HepG2 (cell line): ENCODE results near the gene CHMP1A. TPM values are rescaled to one million over a fixed set of nuclear protein-coding genes. Genes with fewer than 3 reads are reported as not detected.

Source experiments
- FOXP4 ChIP-seq: sonication (generic); formaldehyde crosslinking; IDR thresholded peaks from 2 replicates; pipeline ENCODE4 v1.4.0; 2020; ENCODE audit warnings: missing genetic modification reagents
- MAFF ChIP-seq: IDR thresholded peaks from 2 replicates; pipeline ENCODE4 v1.6.1; 2011; ENCODE audit warnings: low read depth, low read length, improper control_type of control experiment
- RAD21 ChIP-seq: fragments of 450-650 bp; formaldehyde crosslinking; IDR thresholded peaks from 2 replicates; pipeline ENCODE4 v1.5.0; 2020; ENCODE audit warnings: mild to moderate bottlenecking
- SETDB1 ChIP-seq: sonication (generic); formaldehyde crosslinking; IDR thresholded peaks from 2 replicates; pipeline ENCODE4 v1.5.1; 2020; ENCODE audit warnings: missing genetic modification reagents, mild to moderate bottlenecking, borderline replicate concordance
- SIX1 ChIP-seq: sonication (generic); formaldehyde crosslinking; IDR thresholded peaks from 2 replicates; pipeline ENCODE4 v1.4.0; 2020; ENCODE audit warnings: missing genetic modification reagents, borderline replicate concordance
- SMC3 ChIP-seq: IDR thresholded peaks from 2 replicates; pipeline ENCODE4 v1.6.1; 2011; ENCODE audit warnings: low read length, improper control_type of control experiment
- SNAPC4 ChIP-seq: sonication (generic); formaldehyde crosslinking; IDR thresholded peaks from 2 replicates; pipeline ENCODE4 v1.4.0; 2020; ENCODE audit warnings: mild to moderate bottlenecking, missing genetic modification reagents
- SOX13 ChIP-seq, 3 experiments: fragments of 450-650 bp in 1 of 3; sonication (generic) in 1 of 3; formaldehyde crosslinking in 1 of 3; IDR thresholded peaks in 2 of 3; conservative IDR thresholded peaks in 1 of 3; 2 replicates each; pipeline versions ENCODE4 v1.5.0 to v1.6.1; 2016 to 2020; ENCODE audit warnings: antibody characterized with exemption in 1 of 3, mild to moderate bottlenecking in 1 of 3, missing compliant biosample characterization in 1 of 3, missing genetic modification reagents in 1 of 3, moderate library complexity in 1 of 3
- SP2 ChIP-seq: sonication (generic); formaldehyde crosslinking; IDR thresholded peaks from 2 replicates; pipeline ENCODE4 v1.5.1; 2020; ENCODE audit warnings: mild to moderate bottlenecking, missing genetic modification reagents
- SRY ChIP-seq: sonication (generic); formaldehyde crosslinking; IDR thresholded peaks from 2 replicates; pipeline ENCODE4 v1.8.0; 2022; ENCODE audit warnings: mild to moderate bottlenecking, missing genetic modification reagents
- STAG1 ChIP-seq: sonication (generic); formaldehyde crosslinking; IDR thresholded peaks from 2 replicates; pipeline ENCODE4 v1.4.0; 2020; ENCODE audit warnings: missing genetic modification reagents
- TBP ChIP-seq: sonication (generic); formaldehyde crosslinking; IDR thresholded peaks from 2 replicates; pipeline ENCODE4 v1.5.0; 2020; ENCODE audit warnings: missing genetic modification reagents
- TEAD3 ChIP-seq: optimal IDR thresholded peaks from 2 replicates; pipeline ENCODE3; 2016; ENCODE audit warnings: borderline replicate concordance
- ZBTB49 ChIP-seq: sonication (generic); formaldehyde crosslinking; IDR thresholded peaks from 2 replicates; pipeline ENCODE4 v1.4.0; 2020; ENCODE audit warnings: missing genetic modification reagents, borderline replicate concordance
- ZNF143 ChIP-seq: sonication (generic); formaldehyde crosslinking; IDR thresholded peaks from 2 replicates; pipeline ENCODE4 v1.4.0; 2020; ENCODE audit warnings: missing genetic modification reagents
- ZNF362 ChIP-seq: sonication (generic); formaldehyde crosslinking; IDR thresholded peaks from 2 replicates; pipeline ENCODE4 v1.4.0; 2020; ENCODE audit warnings: missing genetic modification reagents, mild to moderate bottlenecking, borderline replicate concordance
- ZNF577 ChIP-seq: sonication (generic); formaldehyde crosslinking; IDR thresholded peaks from 2 replicates; pipeline ENCODE4 v1.4.0; 2020; ENCODE audit warnings: mild to moderate bottlenecking, low read depth, missing genetic modification reagents, borderline replicate concordance
- ZNF660 ChIP-seq: sonication (generic); formaldehyde crosslinking; IDR thresholded peaks from 2 replicates; pipeline ENCODE4 v1.5.1; 2020; ENCODE audit warnings: mild to moderate bottlenecking, low read depth, missing genetic modification reagents, borderline replicate concordance
- polyA plus RNA-seq, 8 experiments: library from polyadenylated mRNA; depleted of rRNA in 3 of 8; stranded (reverse) in 7 of 8; unstranded in 1 of 8; fragments of >200 nt; fragmentation: Illumina TruSeq in 4 of 8; extraction: Trizol in 4 of 8; gene quantifications; 2 replicates each; pipeline versions ENCODE4 v1.2.1 to v1.2.3, GENCODE V29; 2011 to 2016; ENCODE audit warnings: low read depth in 4 of 8, missing spikeins in 1 of 8, mixed read lengths in 1 of 8; ENCODE audit not compliant: insufficient read depth in 1 of 8
- total RNA-seq, 5 experiments: library from RNA; depleted of rRNA; stranded (reverse); fragments of >200 nt; fragmentation: Illumina TruSeq; extraction: Trizol; gene quantifications; 2 replicates each; pipeline ENCODE4 v1.2.3, GENCODE V29; 2016; ENCODE audit warnings: low read depth in 1 of 5

The CHMP1A gene
- total and polyA plus RNA-seq, 2 of the 13 experiments (the other 11 are each of a cell fraction or from before 2014, with no cell fraction given), result 69.4 to 73.3 TPM

- no peak; the same call in 1 of the 2 replicates for TF ChIP-seq STAG1 (CRISPR knock-in tag)
- no peak for TF ChIP-seq ZBTB49 (CRISPR knock-in tag)
- peak; percentile 69; the same call in 1 of the 2 replicates for TF ChIP-seq SRY (CRISPR knock-in tag)
- TF ChIP-seq TEAD3 (CRISPR knock-in tag), result peak; percentile 55
- TF ChIP-seq ZNF577 (CRISPR knock-in tag), result no peak
- TF ChIP-seq MAFF, result no peak
- TF ChIP-seq SOX13 (IDR thresholded peaks at IDR 0.05), result no peak
- TF ChIP-seq SOX13 (CRISPR knock-in tag; conservative IDR thresholded peaks at IDR 0.05 in 1 of 2, IDR thresholded peaks at IDR 0.05 in 1 of 2), result no peak; a peak in 2 of 4 replicates
- TF ChIP-seq ZNF143 (CRISPR knock-in tag), result peak; percentile 41
- TF ChIP-seq SNAPC4, result no peak
- TF ChIP-seq SETDB1 (CRISPR knock-in tag), result no peak
- peak; percentile 67 for TF ChIP-seq FOXP4
- 0 out of 2 replicates have a peak, but pooled peaks have one; percentile 41 for TF ChIP-seq ZNF362 (CRISPR knock-in tag)
- no peak for TF ChIP-seq SMC3
- TF ChIP-seq TBP, result no peak; the same call in 1 of the 2 replicates
- peak; percentile 49 for TF ChIP-seq RAD21
- no peak for TF ChIP-seq ZNF660
- TF ChIP-seq SP2 (CRISPR knock-in tag), result peak; percentile 44; the same call in 1 of the 2 replicates
- TF ChIP-seq SIX1 (CRISPR knock-in tag), result no peak
Measured at GRCh38 chr16:89657442-89658220, at the start of gene CHMP1A, which contains the start of gene SPATA33 (continued).
